ENCODE data around the gene CTLA4. TPM values are rescaled to one million over a fixed set of nuclear protein-coding genes. Genes with fewer than 3 reads are reported as not detected.

The CTLA4 gene
- total and polyA plus RNA-seq, 9 of the 15 experiments (the other 6 are each of a cell fraction or from before 2014, with no cell fraction given) = 0.10 to 0.22 (median 0.11) TPM; not detected in 4

DNA sequence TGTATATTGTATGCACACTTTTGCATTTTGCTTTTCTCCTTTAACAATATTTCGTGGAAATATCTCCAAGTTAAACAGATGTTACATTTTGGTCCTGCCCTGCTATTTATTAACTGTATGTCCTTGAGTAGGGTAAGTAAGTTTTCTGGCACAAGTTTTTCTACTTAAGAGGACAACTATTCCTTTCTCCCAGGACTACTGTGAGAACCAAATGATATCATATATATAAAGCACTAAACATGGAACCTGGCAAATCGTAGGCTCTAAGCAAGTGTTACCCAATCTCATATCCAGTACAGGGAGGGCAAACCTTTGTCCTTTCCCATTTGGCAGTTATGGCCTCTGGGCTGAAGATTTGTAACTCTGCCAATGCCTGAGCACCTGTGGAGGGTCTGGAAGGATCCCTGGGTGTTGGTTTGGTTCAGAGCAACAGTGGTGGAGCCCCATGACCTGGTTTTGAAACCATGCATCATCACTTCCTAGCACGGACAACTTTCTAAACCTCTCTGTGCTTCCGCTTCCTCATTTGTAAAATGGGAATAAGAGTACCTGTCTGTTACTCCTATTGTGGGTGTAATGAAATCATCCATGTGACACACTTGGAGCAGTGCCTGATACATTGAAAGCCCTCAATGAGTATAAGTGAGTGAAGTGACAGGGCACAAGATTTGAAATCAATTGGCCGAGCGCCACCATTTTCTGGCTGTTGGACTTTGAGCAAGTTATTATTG, 40.7 kb downstream of the CTLA4 start (continued):
- TF ChIP-seq, protein P1, sequence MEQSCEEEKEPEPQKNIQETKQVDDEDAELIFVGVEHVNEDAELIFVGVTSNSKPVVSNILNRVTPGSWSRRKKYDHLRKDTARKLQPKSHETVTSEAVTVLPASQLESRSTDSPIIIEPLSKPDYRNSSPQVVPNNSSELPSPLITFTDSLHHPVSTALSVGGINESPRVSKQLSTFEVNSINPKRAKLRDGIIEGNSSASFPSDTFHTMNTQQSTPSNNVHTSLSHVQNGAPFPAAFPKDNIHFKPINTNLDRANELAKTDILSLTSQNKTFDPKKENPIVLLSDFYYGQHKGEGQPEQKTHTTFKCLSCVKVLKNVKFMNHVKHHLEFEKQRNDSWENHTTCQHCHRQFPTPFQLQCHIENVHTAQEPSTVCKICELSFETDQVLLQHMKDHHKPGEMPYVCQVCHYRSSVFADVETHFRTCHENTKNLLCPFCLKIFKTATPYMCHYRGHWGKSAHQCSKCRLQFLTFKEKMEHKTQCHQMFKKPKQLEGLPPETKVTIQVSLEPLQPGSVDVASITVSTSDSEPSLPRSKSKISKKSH (CRISPR knock-in tag; IDR thresholded peaks at IDR 0.05) = no peak

DNA sequence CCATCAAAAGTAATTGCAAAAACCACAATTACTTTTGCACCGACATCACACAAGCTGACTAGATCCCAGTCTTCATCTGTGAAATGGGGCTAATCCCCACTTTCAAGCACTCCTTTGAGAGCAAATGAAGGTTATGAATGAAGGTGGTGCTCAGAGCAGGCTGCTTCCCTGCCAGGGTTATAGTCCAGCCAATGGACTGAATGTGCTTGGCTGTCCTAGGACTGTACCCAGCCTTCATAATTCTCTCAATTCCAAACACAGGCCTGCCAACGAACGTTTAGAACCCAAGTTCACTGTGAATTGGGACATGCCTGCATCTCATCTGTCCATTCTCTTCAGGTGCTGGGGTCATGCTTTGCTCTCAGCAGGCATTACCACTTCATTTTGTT, 41.2 kb downstream of the CTLA4 start:
- H3K27me3 ChIP-seq (ENCODE audit: control insufficient read depth in 2 of 2, insufficient read depth in 2 of 2, low read length in 2 of 2) = no peaks in the 10 kb centered on the region; a peak in 1 of 5 replicates
- intact Hi-C loops (cut with micrococcal nuclease) (loop anchor here (5.0 kb wide), 2 partner anchors 146 to 426 kb away; no protein-coding TSS in a partner anchor), in situ Hi-C loops (cut with MboI) (no loop called here)
- no peak for DNase-seq (ENCODE audit: extremely low read depth in 1 of 4, low spot score in 3 of 4)
- H3K4me3 ChIP-seq = no peak overlapping the region
- no peak overlapping the region for H3K27ac ChIP-seq (ENCODE audit: extremely low read depth, low read depth, low read length)
- no peak overlapping the region for H3K9ac ChIP-seq (ENCODE audit: insufficient read depth in 1 of 2, low read depth in 2 of 2, low read length in 2 of 2)
- H3K9me1 ChIP-seq (ENCODE audit: control insufficient read depth, insufficient read depth, low read length) = no peaks in the 10 kb centered on the region
- no TSS peak for BruUV-seq (replicated peaks)
- ChIA-PET POLR2A (no interaction called here), CTCF (ENCODE audit: low intra/inter-chr PET ratio) (no interaction called here)
- ATAC-seq = no peak
- H4K20me1 ChIP-seq (replicated peaks; ENCODE audit: control insufficient read depth, insufficient read depth, low read length) = no peaks in the 10 kb centered on the region
- no peak for FAIRE-seq
- no peaks in the 10 kb centered on the region for H3K79me2 ChIP-seq (ENCODE audit: control insufficient read depth, insufficient read depth, low read length)
- WGBS (ENCODE audit: insufficient coverage, low coverage, missing lambda C conversion rate) = 5% methylated on average over 2 of the region's 3 CpGs
- no peaks in the 10 kb centered on the region for H3K4me1 ChIP-seq (replicated peaks in 1 of 2; ENCODE audit: control insufficient read depth in 2 of 2, insufficient read depth in 2 of 2, low read length in 2 of 2)
- H3K9me3 ChIP-seq (replicated peaks; ENCODE audit: control insufficient read depth, insufficient read depth, low read depth, low read length) = no peaks in the 10 kb centered on the region
- H3K36me3 ChIP-seq (ENCODE audit: control insufficient read depth, insufficient read depth, low read length) = no peaks in the 10 kb centered on the region
- no peak overlapping the region for H2AFZ ChIP-seq (ENCODE audit: low read depth, low read length)
- H3K4me2 ChIP-seq (ENCODE audit: insufficient read depth, low read length) = no peak overlapping the region
- TF ChIP-seq SNRNP70 (optimal IDR thresholded peaks at IDR 0.05; ENCODE audit: low read depth, low read length) (no peak), IRF2 (CRISPR knock-in tag; IDR thresholded peaks at IDR 0.05) (no peak), MCM7 (IDR thresholded peaks at IDR 0.05) (no peak), NR3C1 (CRISPR knock-in tag; IDR thresholded peaks at IDR 0.05) (no peak), HNRNPH1 (optimal IDR thresholded peaks at IDR 0.05; ENCODE audit: low read depth, low read length) (no peak), THRAP3 (IDR thresholded peaks at IDR 0.05; ENCODE audit: borderline replicate concordance) (no peak), CHD4 (IDR thresholded peaks at IDR 0.05; ENCODE audit: insufficient read depth, insufficient replicate concordance, low read depth, low read length, poor library complexity, severe bottlenecking) (no peak), POLR2AphosphoS5 (IDR thresholded peaks at IDR 0.05; ENCODE audit: control insufficient read depth, insufficient read depth, low read depth, low read length) (no peak), KDM5B (IDR thresholded peaks at IDR 0.05; ENCODE audit: insufficient replicate concordance, low read depth, low read length) (no peak), FIP1L1 (IDR thresholded peaks at IDR 0.05; ENCODE audit: low read depth, low read length, poor library complexity, severe bottlenecking) (no peak), U2AF1 (optimal IDR thresholded peaks at IDR 0.05; ENCODE audit: low read depth, low read length) (no peak), KLF16 (IDR thresholded peaks at IDR 0.05) (no peak), BACH1 (tag; IDR thresholded peaks at IDR 0.05) (no peak)
- TF ChIP-seq, protein P2, sequence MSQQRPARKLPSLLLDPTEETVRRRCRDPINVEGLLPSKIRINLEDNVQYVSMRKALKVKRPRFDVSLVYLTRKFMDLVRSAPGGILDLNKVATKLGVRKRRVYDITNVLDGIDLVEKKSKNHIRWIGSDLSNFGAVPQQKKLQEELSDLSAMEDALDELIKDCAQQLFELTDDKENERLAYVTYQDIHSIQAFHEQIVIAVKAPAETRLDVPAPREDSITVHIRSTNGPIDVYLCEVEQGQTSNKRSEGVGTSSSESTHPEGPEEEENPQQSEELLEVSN (IDR thresholded peaks at IDR 0.05; ENCODE audit: borderline replicate concordance in 1 of 2, extremely low read depth in 1 of 2, insufficient read depth in 1 of 2, insufficient read length in 1 of 2, low read depth in 1 of 2, low read length in 1 of 2, poor library complexity in 1 of 2, severe bottlenecking in 1 of 2) = no peak
- TF ChIP-seq, protein P3, sequence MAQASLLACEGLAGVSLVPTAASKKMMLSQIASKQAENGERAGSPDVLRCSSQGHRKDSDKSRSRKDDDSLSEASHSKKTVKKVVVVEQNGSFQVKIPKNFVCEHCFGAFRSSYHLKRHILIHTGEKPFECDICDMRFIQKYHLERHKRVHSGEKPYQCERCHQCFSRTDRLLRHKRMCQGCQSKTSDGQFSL (CRISPR knock-in tag; IDR thresholded peaks at IDR 0.05) = no peak
- TF ChIP-seq, protein P3 (tag; IDR thresholded peaks at IDR 0.05) = no peak
